ENCODE measurements around the gene STOM.

STOM gene

GRCh38 chr9:121294151-121294743, 75.8 kb downstream of the STOM start:
- CTCF ChIA-PET = interaction anchor here (1.0 to 1.3 kb wide), 2 partner anchors 16 to 25 kb away, joined by 4 to 5 read pairs; no protein-coding TSS in a partner anchor
- Histone ChIP-seq H3K4me1 (ENCODE audit: control insufficient read depth, insufficient read depth, low read length) (peaks cover 2% of the 10 kb centered on the region; the same call in 1 of the 2 replicates), H3K36me3 (ENCODE audit: control insufficient read depth in 2 of 2, insufficient read depth in 1 of 2, low read length in 2 of 2) (no peaks in the 10 kb centered on the region), H3K4me3 (ENCODE audit: low read depth, low read length) (no peak overlapping the region), H3K9me3 (ENCODE audit: control insufficient read depth, insufficient read depth, low read depth, low read length) (no peaks in the 10 kb centered on the region), H3K27ac (ENCODE audit: extremely low read depth, low read depth, low read length) (no peak overlapping the region)
- POLR2A ChIA-PET = no interaction called here
- TF ChIP-seq ZSCAN5A (tag by site-specific recombination; IDR thresholded peaks at IDR 0.05) (no peak), ZXDB (tag by site-specific recombination; IDR thresholded peaks at IDR 0.05) (no peak), KLF7 (tag by site-specific recombination; IDR thresholded peaks at IDR 0.05; ENCODE audit: borderline replicate concordance) (no peak), YY2 (tag by site-specific recombination; IDR thresholded peaks at IDR 0.05) (no peak), OVOL3 (tag by site-specific recombination; IDR thresholded peaks at IDR 0.05) (no peak), ZBTB48 (tag by site-specific recombination; IDR thresholded peaks at IDR 0.05) (no peak)
- TF ChIP-seq, protein P1, sequence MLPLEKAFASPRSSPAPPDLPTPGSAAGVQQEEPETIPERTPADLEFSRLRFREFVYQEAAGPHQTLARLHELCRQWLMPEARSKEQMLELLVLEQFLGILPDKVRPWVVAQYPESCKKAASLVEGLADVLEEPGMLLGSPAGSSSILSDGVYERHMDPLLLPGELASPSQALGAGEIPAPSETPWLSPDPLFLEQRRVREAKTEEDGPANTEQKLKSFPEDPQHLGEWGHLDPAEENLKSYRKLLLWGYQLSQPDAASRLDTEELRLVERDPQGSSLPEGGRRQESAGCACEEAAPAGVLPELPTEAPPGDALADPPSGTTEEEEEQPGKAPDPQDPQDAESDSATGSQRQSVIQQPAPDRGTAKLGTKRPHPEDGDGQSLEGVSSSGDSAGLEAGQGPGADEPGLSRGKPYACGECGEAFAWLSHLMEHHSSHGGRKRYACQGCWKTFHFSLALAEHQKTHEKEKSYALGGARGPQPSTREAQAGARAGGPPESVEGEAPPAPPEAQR (tag by site-specific recombination; IDR thresholded peaks at IDR 0.05) = no peak
- TF ChIP-seq, protein P2, sequence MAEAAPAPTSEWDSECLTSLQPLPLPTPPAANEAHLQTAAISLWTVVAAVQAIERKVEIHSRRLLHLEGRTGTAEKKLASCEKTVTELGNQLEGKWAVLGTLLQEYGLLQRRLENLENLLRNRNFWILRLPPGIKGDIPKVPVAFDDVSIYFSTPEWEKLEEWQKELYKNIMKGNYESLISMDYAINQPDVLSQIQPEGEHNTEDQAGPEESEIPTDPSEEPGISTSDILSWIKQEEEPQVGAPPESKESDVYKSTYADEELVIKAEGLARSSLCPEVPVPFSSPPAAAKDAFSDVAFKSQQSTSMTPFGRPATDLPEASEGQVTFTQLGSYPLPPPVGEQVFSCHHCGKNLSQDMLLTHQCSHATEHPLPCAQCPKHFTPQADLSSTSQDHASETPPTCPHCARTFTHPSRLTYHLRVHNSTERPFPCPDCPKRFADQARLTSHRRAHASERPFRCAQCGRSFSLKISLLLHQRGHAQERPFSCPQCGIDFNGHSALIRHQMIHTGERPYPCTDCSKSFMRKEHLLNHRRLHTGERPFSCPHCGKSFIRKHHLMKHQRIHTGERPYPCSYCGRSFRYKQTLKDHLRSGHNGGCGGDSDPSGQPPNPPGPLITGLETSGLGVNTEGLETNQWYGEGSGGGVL (tag by site-specific recombination; IDR thresholded peaks at IDR 0.05) = no peak
- TF ChIP-seq, protein P3, sequence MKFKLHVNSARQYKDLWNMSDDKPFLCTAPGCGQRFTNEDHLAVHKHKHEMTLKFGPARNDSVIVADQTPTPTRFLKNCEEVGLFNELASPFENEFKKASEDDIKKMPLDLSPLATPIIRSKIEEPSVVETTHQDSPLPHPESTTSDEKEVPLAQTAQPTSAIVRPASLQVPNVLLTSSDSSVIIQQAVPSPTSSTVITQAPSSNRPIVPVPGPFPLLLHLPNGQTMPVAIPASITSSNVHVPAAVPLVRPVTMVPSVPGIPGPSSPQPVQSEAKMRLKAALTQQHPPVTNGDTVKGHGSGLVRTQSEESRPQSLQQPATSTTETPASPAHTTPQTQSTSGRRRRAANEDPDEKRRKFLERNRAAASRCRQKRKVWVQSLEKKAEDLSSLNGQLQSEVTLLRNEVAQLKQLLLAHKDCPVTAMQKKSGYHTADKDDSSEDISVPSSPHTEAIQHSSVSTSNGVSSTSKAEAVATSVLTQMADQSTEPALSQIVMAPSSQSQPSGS (tag by site-specific recombination; IDR thresholded peaks at IDR 0.05; ENCODE audit: low read depth) = no peak

DNA sequence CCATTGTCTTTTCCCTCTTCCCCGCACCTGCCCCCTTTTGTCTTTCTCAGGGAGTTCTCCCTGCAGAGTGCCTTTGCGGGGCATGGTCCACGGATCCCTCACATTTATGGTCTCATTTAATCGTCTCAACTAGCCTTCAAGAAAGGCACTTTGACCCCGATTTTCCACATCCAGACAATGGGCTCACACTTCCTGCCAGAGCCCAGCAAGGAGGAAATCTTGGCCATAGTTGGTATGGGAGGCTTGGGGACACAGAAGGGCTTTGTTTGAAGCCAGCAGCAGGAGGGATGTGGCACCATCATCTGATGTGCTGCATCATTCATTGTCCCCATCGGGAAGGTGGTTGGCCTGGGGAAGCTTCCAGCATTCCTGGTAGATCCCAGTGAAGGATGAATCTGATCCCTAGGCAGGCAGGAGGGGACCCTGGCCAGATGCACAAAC, 77.2 kb downstream of the STOM start:
- no peak for TF ChIP-seq YY2 (tag by site-specific recombination; IDR thresholded peaks at IDR 0.05)
- no peak for TF ChIP-seq ZNF394 (tag by site-specific recombination; IDR thresholded peaks at IDR 0.05; ENCODE audit: borderline replicate concordance)
- H3K4me3 ChIP-seq (ENCODE audit: low read depth, low read length) = no peak overlapping the region
- H3K36me3 ChIP-seq (ENCODE audit: control insufficient read depth in 2 of 2, insufficient read depth in 1 of 2, low read length in 2 of 2) = no peaks in the 10 kb centered on the region
- H3K27ac ChIP-seq (ENCODE audit: extremely low read depth, low read depth, low read length) = no peak overlapping the region
- peaks cover 2% of the 10 kb centered on the region; the same call in 1 of the 2 replicates for H3K4me1 ChIP-seq (ENCODE audit: control insufficient read depth, insufficient read depth, low read length)
- ChIA-PET CTCF (interaction anchor here (0.6 to 1.6 kb wide), 2 partner anchors 14 to 20 kb away, joined by 3 read pairs; no protein-coding TSS in a partner anchor), POLR2A (interaction anchor here (0.8 kb wide), 1 partner anchor 92 kb away, joined by 5 read pairs; no protein-coding TSS in a partner anchor)
- H3K9me3 ChIP-seq (ENCODE audit: control insufficient read depth, insufficient read depth, low read depth, low read length) = no peaks in the 10 kb centered on the region

DNA sequence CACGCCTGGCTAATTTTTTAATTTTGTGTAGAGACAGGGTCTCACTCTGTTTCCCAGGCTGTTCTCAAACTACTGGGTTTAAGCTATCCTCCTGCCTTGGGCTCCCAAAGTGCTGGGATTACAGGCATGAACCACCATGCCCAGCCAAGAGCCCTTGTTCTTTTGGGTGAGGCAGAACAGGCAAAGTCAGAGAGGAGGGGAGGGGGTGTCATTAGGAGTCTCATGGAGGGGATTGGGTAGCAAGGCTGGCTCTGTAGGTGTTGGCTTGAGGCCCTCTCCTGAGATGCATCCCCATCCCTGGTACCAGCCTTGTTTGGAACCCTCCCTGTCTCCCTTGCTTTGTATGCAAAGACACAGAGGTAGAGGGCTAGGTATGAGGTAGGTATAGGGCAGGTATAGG, 78.0 kb downstream of the STOM start:
- ChIA-PET CTCF (interaction anchor here (0.6 to 1.6 kb wide), 3 partner anchors 21 to 90 kb away, joined by 3 to 4 read pairs (median 3); partner anchors contain the start of gene RAB14), POLR2A (no interaction called here)
- H3K9me3 ChIP-seq (ENCODE audit: control insufficient read depth, insufficient read depth, low read depth, low read length) = no peaks in the 10 kb centered on the region
- H3K36me3 ChIP-seq (ENCODE audit: control insufficient read depth in 2 of 2, insufficient read depth in 1 of 2, low read length in 2 of 2) = no peaks in the 10 kb centered on the region
- H3K4me1 ChIP-seq (ENCODE audit: control insufficient read depth, insufficient read depth, low read length) = peaks cover 6% of the 10 kb centered on the region; the same call in 1 of the 2 replicates
- no peak for TF ChIP-seq ZNF629 (tag by site-specific recombination; IDR thresholded peaks at IDR 0.05)
- TF ChIP-seq ZNF354C (tag by site-specific recombination; IDR thresholded peaks at IDR 0.05; ENCODE audit: borderline replicate concordance, low read depth) = no peak
- no peak for TF ChIP-seq GFI1B (tag by site-specific recombination; IDR thresholded peaks at IDR 0.05)
- TF ChIP-seq ZNF292 (tag by site-specific recombination; IDR thresholded peaks at IDR 0.05; ENCODE audit: borderline replicate concordance, low read depth) = no peak
- no peak for TF ChIP-seq ZNF610 (tag by site-specific recombination; IDR thresholded peaks at IDR 0.05; ENCODE audit: borderline replicate concordance)
- no peak for TF ChIP-seq ZSCAN23 (tag by site-specific recombination; IDR thresholded peaks at IDR 0.05)
- no peak for TF ChIP-seq ZBTB8A (tag by site-specific recombination; IDR thresholded peaks at IDR 0.05)
- TF ChIP-seq ZNF146 (tag by site-specific recombination; IDR thresholded peaks at IDR 0.05) = no peak
- TF ChIP-seq ZSCAN16 (tag by site-specific recombination; IDR thresholded peaks at IDR 0.05) = no peak
- TF ChIP-seq HOXD13 (CRISPR knock-in tag; IDR thresholded peaks at IDR 0.05; ENCODE audit: borderline replicate concordance) = no peak
- TF ChIP-seq EGR2 (tag by site-specific recombination; IDR thresholded peaks at IDR 0.05; ENCODE audit: low read depth) = no peak
- TF ChIP-seq, protein P2 (tag by site-specific recombination; IDR thresholded peaks at IDR 0.05) = no peak
- no peak for TF ChIP-seq ZBTB21 (tag by site-specific recombination; IDR thresholded peaks at IDR 0.05)
- TF ChIP-seq ZSCAN30 (tag by site-specific recombination; IDR thresholded peaks at IDR 0.05) = no peak
- H3K4me3 ChIP-seq (ENCODE audit: low read depth, low read length) = no peak overlapping the region
- no peak overlapping the region for H3K27ac ChIP-seq (ENCODE audit: extremely low read depth, low read depth, low read length)
